ENCODE data around the gene C17orf78.

DNA sequence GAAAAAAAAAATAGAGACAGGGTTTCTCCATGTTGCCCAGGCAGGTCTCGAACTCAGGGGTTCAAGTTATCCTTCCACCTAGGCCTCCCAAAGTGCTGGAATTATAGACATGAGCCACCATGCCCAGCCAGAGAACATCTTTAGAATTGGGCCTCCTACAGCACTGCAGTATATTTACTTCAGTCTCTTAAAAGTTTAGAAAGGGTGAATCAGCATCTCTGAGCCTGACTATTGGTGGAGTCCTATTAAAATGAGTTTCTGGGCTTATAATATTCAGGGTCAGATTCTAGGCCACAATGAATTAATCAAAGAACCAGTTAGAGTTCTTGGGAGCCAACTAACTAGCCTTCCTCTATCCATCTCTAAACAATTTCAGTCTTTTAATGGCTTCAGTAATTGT lies 53.7 kb downstream of the C17orf78 start:
- TF ChIP-seq, protein P1, sequence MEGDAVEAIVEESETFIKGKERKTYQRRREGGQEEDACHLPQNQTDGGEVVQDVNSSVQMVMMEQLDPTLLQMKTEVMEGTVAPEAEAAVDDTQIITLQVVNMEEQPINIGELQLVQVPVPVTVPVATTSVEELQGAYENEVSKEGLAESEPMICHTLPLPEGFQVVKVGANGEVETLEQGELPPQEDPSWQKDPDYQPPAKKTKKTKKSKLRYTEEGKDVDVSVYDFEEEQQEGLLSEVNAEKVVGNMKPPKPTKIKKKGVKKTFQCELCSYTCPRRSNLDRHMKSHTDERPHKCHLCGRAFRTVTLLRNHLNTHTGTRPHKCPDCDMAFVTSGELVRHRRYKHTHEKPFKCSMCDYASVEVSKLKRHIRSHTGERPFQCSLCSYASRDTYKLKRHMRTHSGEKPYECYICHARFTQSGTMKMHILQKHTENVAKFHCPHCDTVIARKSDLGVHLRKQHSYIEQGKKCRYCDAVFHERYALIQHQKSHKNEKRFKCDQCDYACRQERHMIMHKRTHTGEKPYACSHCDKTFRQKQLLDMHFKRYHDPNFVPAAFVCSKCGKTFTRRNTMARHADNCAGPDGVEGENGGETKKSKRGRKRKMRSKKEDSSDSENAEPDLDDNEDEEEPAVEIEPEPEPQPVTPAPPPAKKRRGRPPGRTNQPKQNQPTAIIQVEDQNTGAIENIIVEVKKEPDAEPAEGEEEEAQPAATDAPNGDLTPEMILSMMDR (IDR thresholded peaks at IDR 0.05): no peak
- TF ChIP-seq POLR2AphosphoS5 (IDR thresholded peaks at IDR 0.05): no peak
- no peak for TF ChIP-seq POLR2A (IDR thresholded peaks at IDR 0.05)

Data from breast epithelium (tissue), 3 donors.